Mucosa of gallbladder (tissue), 1 donor: ENCODE results near the gene MSGN1. TPM values are rescaled to one million over a fixed set of nuclear protein-coding genes. Genes with fewer than 3 reads are reported as not detected.

Experiments
- DNase-seq: peaks from one replicate; pipeline ENCODE4 v3.0.0-alpha.2; 2020; ENCODE audit warnings: low spot score
- total RNA-seq: library from RNA; stranded (reverse); gene quantifications from one replicate; pipeline ENCODE4 v1.2.1, GENCODE V29; 2021
- donor health status: DM: no; HTN: no; CAD: no.

The MSGN1 gene
- total RNA-seq = not detected

GRCh38 chr2:17816396-17817245, at the start of gene MSGN1:
MSGN1 (plus strand) TSS chr2:17816460; CDS start chr2:17816519, 59 bp downstream.
- no peak for DNase-seq

DNA sequence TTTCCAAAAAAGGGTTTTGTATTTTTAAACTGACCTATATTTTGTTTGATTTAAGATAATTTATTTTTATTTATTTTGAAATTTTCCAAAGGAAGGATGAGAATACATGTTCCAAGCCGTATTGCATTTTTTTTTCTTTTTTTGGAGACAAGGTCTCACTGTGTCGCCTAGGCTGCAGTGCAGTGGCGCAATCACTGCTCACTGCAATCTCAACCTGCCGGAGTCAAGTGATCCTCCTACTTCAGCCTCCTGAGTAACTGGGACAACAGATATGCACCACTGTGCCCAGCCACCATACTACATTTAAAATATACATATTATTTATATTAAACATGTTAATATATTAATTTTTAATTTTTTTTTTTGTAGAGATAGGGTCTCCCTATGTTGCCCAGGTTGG, 47.4 kb upstream of the MSGN1 start:
- DNase-seq = no peak

GRCh38 chr2:17771956-17772355, 44.3 kb upstream of the MSGN1 start:
- no peak for DNase-seq

DNA sequence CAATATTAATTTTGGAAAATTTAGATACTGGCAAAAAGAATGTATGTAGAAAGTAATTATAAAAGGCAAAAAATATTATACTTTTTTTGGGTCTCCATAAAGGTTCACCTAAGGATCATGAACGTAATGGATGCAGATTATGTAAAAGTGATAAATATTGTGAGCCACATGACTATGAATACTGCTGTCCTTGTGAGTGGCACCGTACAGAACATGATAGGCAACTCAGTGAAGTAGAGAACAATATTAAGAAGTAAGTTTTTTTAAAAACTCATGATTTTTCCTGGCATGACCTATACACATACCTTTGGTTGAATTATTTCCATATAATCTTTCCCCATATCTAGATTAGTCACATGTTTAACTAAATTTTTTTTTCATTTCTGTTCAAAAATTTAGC, 43.7 kb upstream of the MSGN1 start:
- no peak for DNase-seq

- DNase-seq = no peak
Observed at GRCh38 chr2:17780546-17780945, 35.7 kb upstream of the MSGN1 start.

GRCh38 chr2:17781482-17781881, 34.8 kb upstream of the MSGN1 start:
- DNase-seq = no peak

DNA sequence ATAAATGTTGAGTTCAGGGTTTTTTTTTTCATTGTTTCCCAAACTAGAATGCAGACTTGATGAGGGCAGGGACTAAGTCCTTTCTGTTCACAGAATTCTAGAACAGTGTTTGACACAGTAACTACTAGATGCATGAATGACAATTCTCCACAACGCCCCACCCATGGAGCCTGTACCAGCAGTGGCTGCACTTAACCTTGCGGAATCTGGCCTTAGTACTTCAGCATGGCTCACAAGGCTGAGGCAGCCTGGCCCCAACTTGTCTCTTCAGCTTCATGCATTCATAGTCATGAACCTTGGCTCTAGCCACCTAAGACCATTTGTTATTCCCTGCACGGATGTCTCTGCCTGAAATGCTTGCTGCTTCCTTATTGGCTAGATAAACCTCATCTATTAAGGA, 29.5 kb upstream of the MSGN1 start:
- DNase-seq = no peak

GRCh38 chr2:17788773-17789172, 27.5 kb upstream of the MSGN1 start:
- no peak for DNase-seq

GRCh38 chr2:17790536-17790935, 25.7 kb upstream of the MSGN1 start:
- no peak for DNase-seq

DNA sequence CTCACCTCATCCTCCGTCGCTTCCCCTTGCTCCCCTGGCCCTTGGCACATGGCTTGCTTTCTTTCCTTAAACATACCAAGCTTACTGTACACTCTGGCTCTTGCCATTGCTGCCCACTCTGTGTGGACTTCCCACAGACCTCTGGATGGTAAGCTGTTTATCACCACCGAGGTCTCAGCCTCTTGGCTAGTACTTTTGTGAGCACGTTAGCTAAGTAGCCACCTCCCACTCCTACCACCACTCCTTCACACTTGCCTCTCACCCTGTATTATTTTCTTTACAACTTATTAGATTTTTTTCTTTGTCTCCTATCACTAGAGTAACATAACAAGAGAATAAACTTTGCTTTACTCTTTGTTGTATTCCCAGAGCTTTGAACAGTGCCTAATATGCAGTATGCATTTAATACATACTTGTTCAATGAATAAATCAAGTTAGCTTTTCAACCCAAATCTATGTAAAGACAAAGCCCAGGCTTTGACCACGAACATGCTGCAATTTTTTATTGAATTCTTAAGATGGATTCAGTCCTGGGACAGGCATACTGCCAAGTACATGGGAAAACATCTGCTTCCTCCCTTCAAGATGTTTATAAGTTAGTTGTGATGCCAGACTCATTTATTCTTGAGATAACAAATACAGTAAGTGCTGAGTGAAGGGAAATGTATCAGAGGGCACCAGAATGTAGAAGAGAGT, 25.0 kb upstream of the MSGN1 start:
- DNase-seq = no peak

DNA sequence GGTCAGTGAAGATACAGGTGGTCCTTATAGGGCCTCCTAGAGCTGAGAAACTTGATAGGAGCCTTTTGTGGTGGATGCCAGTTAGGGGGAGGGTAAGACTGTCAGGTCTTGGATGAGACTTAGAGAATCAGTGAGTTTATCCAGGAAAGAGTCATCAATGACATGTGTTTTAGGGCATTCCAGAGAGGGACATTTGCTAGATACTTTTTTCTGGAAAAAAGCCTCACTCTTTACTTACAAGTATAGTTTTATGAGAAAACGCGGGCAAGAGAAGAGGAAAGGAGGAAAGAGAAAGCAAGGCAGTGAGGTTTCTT, 24.5 kb upstream of the MSGN1 start:
- DNase-seq = no peak

DNA sequence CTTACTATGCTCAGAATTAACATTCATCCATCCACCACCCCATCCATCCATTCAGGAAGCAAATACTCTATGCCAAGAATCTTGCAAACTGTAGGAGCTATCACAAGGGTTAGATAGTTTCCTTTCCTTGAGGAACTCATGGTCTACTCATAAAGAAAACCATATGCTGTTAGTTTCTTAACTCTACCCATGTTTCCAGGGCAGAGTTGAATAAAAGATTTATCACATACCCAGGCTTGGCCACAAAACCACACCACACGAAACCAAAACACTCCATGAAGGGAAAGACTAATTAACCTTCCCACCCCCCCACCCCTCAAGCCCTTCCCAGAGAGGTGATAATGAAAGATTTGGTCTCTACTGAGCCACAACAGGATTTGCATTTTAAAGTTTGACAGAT, 23.7 kb upstream of the MSGN1 start:
- DNase-seq = no peak

DNA sequence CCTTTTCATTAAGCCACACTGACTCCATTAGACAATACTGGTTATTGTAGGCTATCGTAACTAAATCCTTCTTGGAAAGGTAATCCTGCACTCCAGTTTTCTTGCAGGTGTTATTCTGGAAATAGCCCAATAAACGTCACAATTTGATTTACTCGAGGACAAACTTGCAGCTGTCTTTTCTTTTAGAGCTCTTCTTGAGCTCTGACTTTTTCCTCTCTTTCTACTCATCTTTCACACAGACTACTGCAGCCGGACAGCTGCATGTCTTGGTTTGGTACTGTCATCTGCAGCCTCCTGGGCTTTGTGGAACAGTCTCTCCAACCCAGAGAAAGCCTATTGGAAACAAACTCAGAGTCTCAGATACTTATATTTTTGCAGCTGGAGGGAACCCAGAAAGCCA, 23.0 kb upstream of the MSGN1 start:
- DNase-seq = no peak

DNA sequence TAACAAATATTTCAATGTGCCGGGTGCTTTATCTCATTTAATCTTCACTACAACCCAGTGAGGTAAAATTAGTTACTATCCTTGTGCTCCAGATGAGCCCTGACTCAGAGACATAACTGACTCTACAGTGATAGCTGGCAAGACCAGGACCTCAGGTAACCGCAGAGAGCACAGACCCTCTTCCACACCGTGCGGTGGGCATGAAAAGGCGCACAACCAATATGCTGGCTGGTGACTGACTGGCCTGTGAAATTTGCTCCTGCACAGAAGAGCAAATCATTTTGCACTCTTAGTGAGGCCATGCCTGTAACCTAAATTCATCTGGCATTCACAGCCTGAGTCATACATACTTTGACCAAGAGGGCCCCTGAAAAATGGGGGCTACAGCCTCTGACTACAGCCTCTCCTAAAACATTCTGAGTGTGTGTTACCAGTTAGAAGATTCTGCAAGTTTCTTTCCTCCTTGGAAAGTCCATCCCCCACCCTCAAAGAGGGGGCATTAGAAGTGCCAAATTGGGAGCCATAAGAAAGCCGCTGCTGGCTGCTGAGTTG, 22.4 kb upstream of the MSGN1 start:
- DNase-seq = no peak

DNA sequence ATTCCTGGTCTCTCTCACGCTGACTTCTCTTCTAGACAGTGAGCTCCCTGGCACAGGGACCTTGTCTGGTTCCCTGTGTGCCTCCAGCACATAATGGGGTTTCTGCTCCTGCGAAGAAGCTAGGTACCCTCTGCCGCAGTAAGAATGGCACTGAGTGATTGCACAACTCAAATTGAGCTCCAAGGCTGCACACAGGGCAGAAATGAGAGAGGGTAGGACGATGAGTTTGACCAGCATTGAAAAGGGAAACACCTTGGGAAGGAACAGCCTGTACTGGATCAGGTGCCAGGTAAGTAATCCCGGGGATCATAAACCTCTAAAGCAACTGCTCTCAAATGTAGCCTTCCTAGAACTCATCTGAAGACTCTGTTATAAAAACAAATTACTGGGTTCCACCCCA, 21.0 kb upstream of the MSGN1 start:
- no peak for DNase-seq

DNA sequence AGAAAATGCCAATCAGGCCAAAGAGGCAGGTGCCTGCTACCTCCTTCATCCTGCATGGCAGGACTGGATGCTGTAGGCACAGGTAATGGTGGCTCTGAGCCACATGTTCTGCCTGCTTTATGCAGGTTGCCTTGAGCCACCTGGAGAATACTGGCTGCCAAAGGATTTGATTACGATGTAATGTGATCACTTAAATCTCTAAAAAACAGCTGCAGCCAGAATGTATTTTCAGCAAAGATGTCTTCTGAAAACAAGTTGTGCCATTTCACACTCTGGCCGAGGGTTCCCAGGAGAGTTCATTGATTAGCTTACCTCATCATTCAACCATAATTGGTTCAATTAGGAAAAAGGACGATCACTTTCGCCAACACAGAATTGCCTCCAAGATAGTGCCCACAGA, 17.9 kb upstream of the MSGN1 start:
- DNase-seq = no peak

DNA sequence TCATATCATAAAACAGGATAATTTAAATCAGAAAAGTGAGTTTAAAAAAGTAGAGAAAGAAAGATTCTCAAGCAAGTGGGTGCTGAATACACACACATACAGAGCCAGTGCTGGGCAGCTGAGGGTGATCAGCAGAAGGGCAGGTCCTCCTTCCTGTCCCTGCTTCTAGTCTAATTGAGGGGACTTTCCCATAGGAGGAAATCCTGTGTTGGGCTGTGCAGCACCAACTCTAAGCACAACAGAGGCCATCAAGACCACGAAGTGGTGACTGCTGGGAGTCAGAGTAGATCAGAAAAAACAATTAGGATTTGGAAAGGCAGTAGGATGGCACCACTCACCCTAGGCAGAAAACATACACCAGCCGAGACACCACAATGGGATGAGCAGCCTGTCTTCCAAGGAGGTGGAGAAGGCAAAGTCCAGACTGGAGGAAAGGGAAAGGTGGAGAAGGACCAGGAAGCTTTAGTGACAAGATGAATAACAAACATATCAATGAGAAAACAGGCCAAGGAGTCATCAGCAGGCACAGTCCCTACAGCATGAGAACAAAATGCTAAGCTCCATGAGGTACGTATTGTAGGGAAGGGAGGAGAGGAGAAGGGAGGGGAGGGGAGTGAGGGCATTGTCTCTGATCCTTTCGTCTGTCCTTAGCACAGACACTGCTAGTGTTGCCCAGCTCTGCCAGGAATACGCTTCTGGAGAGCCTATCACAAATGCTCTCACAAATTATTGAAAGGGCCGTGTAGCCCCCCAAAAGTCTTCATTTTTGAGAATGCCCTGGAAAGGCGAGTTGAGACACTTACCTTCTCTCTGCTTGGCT, 16.7 kb upstream of the MSGN1 start:
- no peak for DNase-seq

GRCh38 chr2:17800219-17800618, 16.0 kb upstream of the MSGN1 start:
- no peak for DNase-seq

DNA sequence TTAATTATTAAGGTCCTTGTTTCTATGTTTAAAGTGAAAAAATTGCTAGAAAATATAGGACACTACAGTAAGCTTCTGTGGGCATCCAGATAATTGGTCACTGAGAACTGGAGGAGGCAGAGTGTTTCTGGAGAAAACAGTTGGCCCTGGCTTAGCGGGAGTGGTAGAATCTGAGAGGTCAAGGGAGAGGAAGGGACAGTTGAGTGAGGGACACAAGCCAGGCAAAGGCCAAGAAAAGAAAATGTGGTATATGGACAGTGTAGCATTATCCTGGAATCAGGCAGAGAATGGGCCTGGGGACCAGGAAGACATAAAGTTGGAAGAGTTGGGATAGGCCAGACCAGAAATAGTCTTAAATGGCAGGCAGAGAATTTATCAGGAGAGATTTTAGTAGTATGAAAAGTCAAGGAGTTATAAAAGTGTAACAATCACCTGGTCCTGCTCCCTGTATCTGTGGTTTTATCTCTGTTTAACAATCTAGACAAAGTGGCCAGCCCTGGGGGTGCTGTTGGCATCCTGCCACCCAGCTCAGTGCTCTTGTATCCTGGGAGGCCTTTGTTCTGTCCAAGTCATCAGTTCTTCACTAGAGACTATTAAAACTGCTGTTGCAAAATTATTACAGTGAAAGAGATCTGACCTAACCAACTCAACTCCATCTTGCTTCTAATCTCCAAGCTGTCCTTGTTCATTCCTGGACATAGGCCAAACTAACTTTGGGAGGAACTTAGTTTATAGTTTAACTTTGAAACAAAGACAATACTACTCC, 15.4 kb upstream of the MSGN1 start:
- DNase-seq = no peak

DNA sequence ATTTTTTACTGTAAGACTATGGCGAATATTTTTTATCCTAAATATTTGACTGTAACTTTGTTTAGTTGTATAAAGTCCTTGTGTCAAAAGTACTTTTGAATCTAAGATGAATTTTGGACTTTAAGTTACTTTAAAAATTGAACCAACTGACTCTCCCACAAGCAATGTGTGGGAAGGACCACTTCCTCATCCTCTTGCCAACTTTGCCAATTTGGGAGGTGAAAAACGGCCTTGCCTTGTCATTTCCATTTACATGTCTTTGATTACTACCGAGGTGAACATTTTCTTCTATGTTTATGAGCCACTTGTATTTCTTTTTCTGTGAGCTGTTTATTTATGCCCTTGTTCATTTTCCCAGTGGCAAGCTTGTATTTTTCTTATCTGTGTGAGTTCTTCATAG, 12.8 kb upstream of the MSGN1 start:
- DNase-seq = no peak

DNA sequence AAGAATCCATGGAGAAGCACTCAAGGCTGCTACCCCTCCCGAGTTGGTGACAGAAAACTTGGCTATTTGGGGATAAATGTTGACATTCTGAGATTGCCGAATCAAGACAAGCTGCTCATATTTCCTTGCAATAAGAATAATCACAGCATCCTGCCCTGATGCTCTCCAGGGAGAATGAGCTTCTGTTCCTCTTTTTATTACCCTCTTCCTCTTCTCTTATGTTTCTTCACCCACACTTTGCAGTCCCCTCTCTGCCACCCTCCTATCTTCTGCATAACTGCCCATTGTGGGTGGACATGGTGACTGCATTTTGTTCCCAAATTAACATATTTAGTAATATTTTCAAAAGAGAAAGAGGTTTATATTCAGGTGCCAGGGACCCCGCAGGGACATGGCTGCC, 11.9 kb upstream of the MSGN1 start:
- no peak for DNase-seq

DNA sequence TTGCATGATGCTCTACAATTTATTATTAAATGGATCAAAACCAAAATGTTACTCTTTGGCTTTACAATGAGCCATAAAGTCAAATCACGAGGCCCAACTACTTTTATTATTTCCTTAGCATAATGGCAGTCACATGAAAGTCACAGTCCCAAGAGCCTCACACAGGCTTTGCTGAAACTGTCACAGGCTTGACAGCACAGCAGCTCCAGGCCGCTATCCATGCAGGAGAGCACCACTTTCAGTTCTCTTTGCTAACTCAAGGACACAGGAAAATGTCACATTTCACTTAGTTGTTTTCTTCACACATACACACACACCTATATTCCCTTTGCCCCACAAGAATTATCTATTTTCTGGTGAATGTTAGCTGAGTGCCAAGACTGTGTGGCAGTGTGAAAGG, 11.1 kb upstream of the MSGN1 start:
- no peak for DNase-seq
